HG02981 (cell line): Measurements from ENCODE around the gene CYP4X1.
"Not testable (repeated sequence)": the region's sequence is repeated elsewhere in the genome, so short reads cannot be mapped to it uniquely, and the experiment has no call there.

Source experiments
- ATAC-seq: cut with Tn5 transposase; IDR thresholded peaks from one replicate; pipeline ENCODE4 v1.9.1; 2021; ENCODE audit warnings: mild to moderate bottlenecking, moderate library complexity; ENCODE audit not compliant: unreplicated experiment

Gene CYP4X1

GRCh38 chr1:47069509-47069908, 46.0 kb downstream of the CYP4X1 start:
- not testable (repeated sequence) for ATAC-seq

- not testable (repeated sequence) for ATAC-seq
Observed at GRCh38 chr1:47089356-47089755, 65.9 kb downstream of the CYP4X1 start.

DNA sequence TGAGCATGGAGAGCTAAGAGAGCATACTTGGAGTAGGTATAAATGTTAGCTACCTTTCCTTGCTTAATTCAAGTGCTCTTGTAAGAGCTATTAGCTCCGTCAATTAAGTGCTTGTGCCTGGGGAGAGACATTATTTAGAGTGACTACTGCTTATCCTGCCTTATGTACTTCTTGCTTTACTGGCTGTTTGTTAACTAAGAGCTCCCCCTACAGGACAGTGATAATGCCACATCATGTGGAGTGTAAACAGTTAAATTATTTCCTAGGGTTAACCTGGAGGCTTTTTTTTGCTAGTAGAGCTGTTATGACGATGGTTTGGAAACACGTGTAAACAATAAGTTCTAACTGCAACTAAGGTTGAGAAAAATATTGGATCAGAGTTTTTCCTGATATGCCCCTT, 68.0 kb downstream of the CYP4X1 start:
- ATAC-seq, result not testable (repeated sequence)
